ENCODE results near the gene TUNAR.

DNA sequence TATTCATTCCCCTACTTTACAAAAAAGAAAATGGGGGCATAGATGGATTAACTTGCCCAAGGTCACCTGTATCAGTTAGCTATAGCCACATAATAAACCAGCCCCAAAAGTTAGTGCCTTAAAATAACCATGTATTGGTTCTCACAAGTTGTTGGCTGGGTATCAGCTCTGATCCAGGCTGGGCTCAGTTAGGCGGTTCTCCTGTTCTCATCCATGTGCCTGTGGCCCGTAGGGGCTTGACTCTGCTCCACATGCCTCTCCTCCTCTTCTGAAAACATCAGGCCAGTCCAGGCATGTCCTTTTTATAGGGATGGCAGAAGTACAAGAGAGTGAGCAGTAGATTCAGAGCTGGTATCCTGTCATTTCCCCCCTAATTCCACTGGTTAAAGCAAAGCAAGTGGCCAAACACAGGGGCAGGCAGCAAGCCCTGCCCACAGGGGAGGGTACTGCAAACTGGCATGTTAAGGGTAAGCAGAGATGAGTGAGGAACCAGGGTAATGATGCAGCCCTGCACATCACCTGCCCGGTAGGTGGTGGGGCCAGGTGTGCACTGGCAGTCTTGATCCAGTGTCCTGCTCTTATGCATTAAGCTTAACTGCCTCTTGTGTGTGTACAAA, 47.9 kb upstream of the TUNAR start:
- TF ChIP-seq, protein P1, sequence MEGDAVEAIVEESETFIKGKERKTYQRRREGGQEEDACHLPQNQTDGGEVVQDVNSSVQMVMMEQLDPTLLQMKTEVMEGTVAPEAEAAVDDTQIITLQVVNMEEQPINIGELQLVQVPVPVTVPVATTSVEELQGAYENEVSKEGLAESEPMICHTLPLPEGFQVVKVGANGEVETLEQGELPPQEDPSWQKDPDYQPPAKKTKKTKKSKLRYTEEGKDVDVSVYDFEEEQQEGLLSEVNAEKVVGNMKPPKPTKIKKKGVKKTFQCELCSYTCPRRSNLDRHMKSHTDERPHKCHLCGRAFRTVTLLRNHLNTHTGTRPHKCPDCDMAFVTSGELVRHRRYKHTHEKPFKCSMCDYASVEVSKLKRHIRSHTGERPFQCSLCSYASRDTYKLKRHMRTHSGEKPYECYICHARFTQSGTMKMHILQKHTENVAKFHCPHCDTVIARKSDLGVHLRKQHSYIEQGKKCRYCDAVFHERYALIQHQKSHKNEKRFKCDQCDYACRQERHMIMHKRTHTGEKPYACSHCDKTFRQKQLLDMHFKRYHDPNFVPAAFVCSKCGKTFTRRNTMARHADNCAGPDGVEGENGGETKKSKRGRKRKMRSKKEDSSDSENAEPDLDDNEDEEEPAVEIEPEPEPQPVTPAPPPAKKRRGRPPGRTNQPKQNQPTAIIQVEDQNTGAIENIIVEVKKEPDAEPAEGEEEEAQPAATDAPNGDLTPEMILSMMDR (conservative IDR thresholded peaks at IDR 0.05; ENCODE audit: low read length) = no peak
- no peak for TF ChIP-seq EZH2phosphoT487 (IDR thresholded peaks at IDR 0.05; ENCODE audit: borderline replicate concordance)

Measured in Loucy (cell line).